ENCODE results near the gene BBS2. TPM values are rescaled to one million over a fixed set of nuclear protein-coding genes. Genes with fewer than 3 reads are reported as not detected.

The BBS2 gene
- total RNA-seq, 1 donor from 2014 or later = 64.5 TPM

- H3K4me3 ChIP-seq = no peak overlapping the region
- Mint-ChIP-seq H3K36me3 (peaks cover 36% of the 10 kb centered on the region), H3K9me3 (no peaks in the 10 kb centered on the region), H3K27ac (no peak overlapping the region), H3K4me1 (peaks cover 11% of the 10 kb centered on the region), H3K27me3 (ENCODE audit: insufficient read depth, low read depth) (no peaks in the 10 kb centered on the region), H3K4me3 (no peak overlapping the region)
- H3K27ac ChIP-seq = no peak overlapping the region
- no peak for DNase-seq (ENCODE audit: low spot score)
- no peaks in the 10 kb centered on the region for H3K4me1 ChIP-seq
- no peaks in the 10 kb centered on the region for H4K20me1 ChIP-seq (ENCODE audit: low read depth)
- no peak overlapping the region for H3K4me2 ChIP-seq
- no peak overlapping the region for H3K9ac ChIP-seq
- H3K9me3 ChIP-seq (ENCODE audit: low read depth) = no peaks in the 10 kb centered on the region
- H2AFZ ChIP-seq (replicated peaks) = no peak overlapping the region
- H3K27me3 ChIP-seq = no peaks in the 10 kb centered on the region
- H3F3A ChIP-seq (ENCODE audit: low read depth) = no peaks in the 10 kb centered on the region
- H3K79me2 ChIP-seq (ENCODE audit: low read depth) = no peaks in the 10 kb centered on the region
- peaks cover 18% of the 10 kb centered on the region for H3K36me3 ChIP-seq
- TF ChIP-seq CTCF (IDR thresholded peaks at IDR 0.05) = no peak
- TF ChIP-seq EZH2phosphoT487 (IDR thresholded peaks at IDR 0.05) = no peak
- TF ChIP-seq EZH2 (IDR thresholded peaks at IDR 0.05) = no peak
Observed at GRCh38 chr16:56470666-56471065, 49.2 kb downstream of the BBS2 start.

GRCh38 chr16:56470232-56470631 lies 49.6 kb downstream of the BBS2 start:
- no peak for DNase-seq (ENCODE audit: low spot score)
- Histone ChIP-seq H3K4me3 (no peak overlapping the region), H3K27me3 (no peaks in the 10 kb centered on the region), H3K9ac (no peak overlapping the region), H3K4me2 (no peak overlapping the region), H3K4me1 (no peaks in the 10 kb centered on the region), H3K36me3 (peaks cover 18% of the 10 kb centered on the region), H3K27ac (no peak overlapping the region), H3K9me3 (ENCODE audit: low read depth) (no peaks in the 10 kb centered on the region), H3K79me2 (ENCODE audit: low read depth) (no peaks in the 10 kb centered on the region), H3F3A (ENCODE audit: low read depth) (no peaks in the 10 kb centered on the region), H2AFZ (replicated peaks) (no peak overlapping the region), H4K20me1 (ENCODE audit: low read depth) (no peaks in the 10 kb centered on the region)
- Mint-ChIP-seq H3K4me3 (no peak overlapping the region), H3K36me3 (peaks cover 37% of the 10 kb centered on the region), H3K27ac (no peak overlapping the region), H3K27me3 (ENCODE audit: insufficient read depth, low read depth) (no peaks in the 10 kb centered on the region), H3K4me1 (peaks cover 7% of the 10 kb centered on the region), H3K9me3 (no peaks in the 10 kb centered on the region)
- TF ChIP-seq EZH2phosphoT487 (IDR thresholded peaks at IDR 0.05) (no peak), CTCF (IDR thresholded peaks at IDR 0.05) (no peak), EZH2 (IDR thresholded peaks at IDR 0.05) (no peak)

DNA sequence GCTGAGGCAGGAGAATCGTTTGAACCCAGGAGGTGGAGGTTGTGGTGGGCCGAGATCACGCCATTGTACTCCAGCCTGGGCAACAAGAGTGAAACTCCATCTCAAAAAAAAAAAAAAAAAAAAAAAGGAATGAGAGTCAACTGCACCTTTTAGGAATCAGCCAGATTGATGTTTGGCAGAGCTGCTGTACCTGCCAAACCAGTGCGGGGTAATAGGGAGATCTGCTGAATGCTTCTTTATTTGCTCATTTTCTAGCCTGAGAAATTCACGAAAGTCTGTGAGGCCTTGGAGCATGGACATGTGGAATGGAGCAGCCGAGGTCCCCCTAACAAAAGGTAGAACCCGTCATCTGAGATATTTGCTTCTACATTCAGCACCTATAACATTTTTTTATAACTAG lies 50.1 kb downstream of the BBS2 start:
- Histone ChIP-seq H3K27ac (no peak overlapping the region), H3K36me3 (peaks cover 14% of the 10 kb centered on the region), H3K4me2 (no peak overlapping the region), H2AFZ (replicated peaks) (no peak overlapping the region), H4K20me1 (ENCODE audit: low read depth) (no peaks in the 10 kb centered on the region), H3K4me1 (no peaks in the 10 kb centered on the region), H3K9ac (no peak overlapping the region), H3F3A (ENCODE audit: low read depth) (no peaks in the 10 kb centered on the region), H3K4me3 (no peak overlapping the region), H3K9me3 (ENCODE audit: low read depth) (no peaks in the 10 kb centered on the region), H3K27me3 (no peaks in the 10 kb centered on the region), H3K79me2 (ENCODE audit: low read depth) (no peaks in the 10 kb centered on the region)
- H3K4me1 Mint-ChIP-seq = peaks cover 2% of the 10 kb centered on the region
- H3K4me3 Mint-ChIP-seq = no peak overlapping the region
- H3K36me3 Mint-ChIP-seq = peaks cover 34% of the 10 kb centered on the region
- H3K9me3 Mint-ChIP-seq = no peaks in the 10 kb centered on the region
- no peaks in the 10 kb centered on the region for H3K27me3 Mint-ChIP-seq (ENCODE audit: insufficient read depth, low read depth)
- DNase-seq (ENCODE audit: low spot score) = no peak
- H3K27ac Mint-ChIP-seq = no peak overlapping the region
- no peak for TF ChIP-seq EZH2phosphoT487 (IDR thresholded peaks at IDR 0.05)
- TF ChIP-seq EZH2 (IDR thresholded peaks at IDR 0.05) = no peak
- TF ChIP-seq CTCF (IDR thresholded peaks at IDR 0.05) = no peak

All from neural progenitor cell (in vitro differentiated cells).